ENCODE measurements around the gene HARBI1. TPM values are rescaled to one million over a fixed set of nuclear protein-coding genes. Genes with fewer than 3 reads are reported as not detected.

Gene HARBI1
- total RNA-seq: 2.9 and 5.7 TPM in 2 replicates

GRCh38 chr11:46617134-46617971, at the start of gene HARBI1, which contains the start of gene ATG13:
HARBI1 (minus strand) TSS chr11:46617227; CDS start chr11:46616237, 990 bp downstream.
ATG13 (plus strand) TSS chr11:46617553; CDS start chr11:46644292, 26,739 bp downstream.

GRCh38 chr11:46593550-46594373, 23.3 kb downstream of the HARBI1 start, which contains the start of gene AMBRA1:
AMBRA1 (minus strand) TSS chr11:46594023; CDS start chr11:46548380, 45,643 bp downstream.

Other genes starting within 250 kb of the HARBI1 start
- 14.7 and 45.5 TPM in 2 replicates for gene MDK, start 235.6 kb downstream of the HARBI1 start, total RNA-seq
- gene CHRM4, start 225.5 kb downstream of the HARBI1 start, total RNA-seq: 0.18 TPM in 1 of 2 replicates, not detected in the other
- gene AMBRA1, start 23.2 kb downstream of the HARBI1 start, total RNA-seq: 17.3 and 19.1 TPM in 2 replicates
- gene ATG13, start 326 bp upstream of the HARBI1 start, total RNA-seq: 92.6 and 116 TPM in 2 replicates
- 39.9 and 50.1 TPM in 2 replicates for gene ARHGAP1, start 83.4 kb upstream of the HARBI1 start, total RNA-seq
- 12.5 and 19.0 TPM in 2 replicates for gene ZNF408, start 83.8 kb upstream of the HARBI1 start, total RNA-seq
- not detected in 2 replicates for gene F2, start 102.0 kb upstream of the HARBI1 start, total RNA-seq
- gene CKAP5, start 229.1 kb upstream of the HARBI1 start, total RNA-seq: 34.5 and 37.4 TPM in 2 replicates